Measurements from ENCODE around the gene ZDHHC13.

DNA sequence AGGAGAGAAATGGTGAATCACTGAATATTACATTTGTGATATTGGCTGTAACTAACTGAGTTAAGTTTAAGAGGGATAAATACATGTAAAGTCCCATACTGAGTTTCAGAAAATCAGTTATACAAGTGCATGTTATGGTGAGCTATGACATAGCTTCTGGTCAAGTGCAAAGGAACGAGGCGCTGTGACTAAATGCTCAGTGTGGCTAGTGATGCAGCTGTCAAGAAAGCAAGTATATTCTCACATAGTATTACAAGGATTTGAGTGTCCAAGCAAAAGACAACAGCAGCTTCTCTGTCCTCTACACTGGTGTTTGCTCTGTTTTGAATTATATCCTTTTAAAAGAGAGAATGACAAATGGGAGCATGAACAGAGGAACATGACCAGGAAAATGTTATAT lies 44.7 kb downstream of the ZDHHC13 start:
- TF ChIP-seq EP300 (conservative IDR thresholded peaks at IDR 0.05; ENCODE audit: poor library complexity, severe bottlenecking) = no peak
- no peak for TF ChIP-seq RAD21 (conservative IDR thresholded peaks at IDR 0.05)
- TF ChIP-seq, protein P1, sequence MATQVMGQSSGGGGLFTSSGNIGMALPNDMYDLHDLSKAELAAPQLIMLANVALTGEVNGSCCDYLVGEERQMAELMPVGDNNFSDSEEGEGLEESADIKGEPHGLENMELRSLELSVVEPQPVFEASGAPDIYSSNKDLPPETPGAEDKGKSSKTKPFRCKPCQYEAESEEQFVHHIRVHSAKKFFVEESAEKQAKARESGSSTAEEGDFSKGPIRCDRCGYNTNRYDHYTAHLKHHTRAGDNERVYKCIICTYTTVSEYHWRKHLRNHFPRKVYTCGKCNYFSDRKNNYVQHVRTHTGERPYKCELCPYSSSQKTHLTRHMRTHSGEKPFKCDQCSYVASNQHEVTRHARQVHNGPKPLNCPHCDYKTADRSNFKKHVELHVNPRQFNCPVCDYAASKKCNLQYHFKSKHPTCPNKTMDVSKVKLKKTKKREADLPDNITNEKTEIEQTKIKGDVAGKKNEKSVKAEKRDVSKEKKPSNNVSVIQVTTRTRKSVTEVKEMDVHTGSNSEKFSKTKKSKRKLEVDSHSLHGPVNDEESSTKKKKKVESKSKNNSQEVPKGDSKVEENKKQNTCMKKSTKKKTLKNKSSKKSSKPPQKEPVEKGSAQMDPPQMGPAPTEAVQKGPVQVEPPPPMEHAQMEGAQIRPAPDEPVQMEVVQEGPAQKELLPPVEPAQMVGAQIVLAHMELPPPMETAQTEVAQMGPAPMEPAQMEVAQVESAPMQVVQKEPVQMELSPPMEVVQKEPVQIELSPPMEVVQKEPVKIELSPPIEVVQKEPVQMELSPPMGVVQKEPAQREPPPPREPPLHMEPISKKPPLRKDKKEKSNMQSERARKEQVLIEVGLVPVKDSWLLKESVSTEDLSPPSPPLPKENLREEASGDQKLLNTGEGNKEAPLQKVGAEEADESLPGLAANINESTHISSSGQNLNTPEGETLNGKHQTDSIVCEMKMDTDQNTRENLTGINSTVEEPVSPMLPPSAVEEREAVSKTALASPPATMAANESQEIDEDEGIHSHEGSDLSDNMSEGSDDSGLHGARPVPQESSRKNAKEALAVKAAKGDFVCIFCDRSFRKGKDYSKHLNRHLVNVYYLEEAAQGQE (IDR thresholded peaks at IDR 0.05; ENCODE audit: borderline replicate concordance) = no peak
- no peak for TF ChIP-seq CTCF (IDR thresholded peaks at IDR 0.05; ENCODE audit: poor library complexity, severe bottlenecking)
- TF ChIP-seq TAF1 (IDR thresholded peaks at IDR 0.05; ENCODE audit: low read depth) = no peak
- TF ChIP-seq POLR2AphosphoS5 (IDR thresholded peaks at IDR 0.05) = no peak
- no peak for TF ChIP-seq SMC3 (conservative IDR thresholded peaks at IDR 0.05; ENCODE audit: poor library complexity)
- TF ChIP-seq EZH2 (IDR thresholded peaks at IDR 0.05; ENCODE audit: borderline replicate concordance, insufficient read depth, low read length, poor library complexity, severe bottlenecking) = no peak
- TF ChIP-seq MXI1 (conservative IDR thresholded peaks at IDR 0.05; ENCODE audit: poor library complexity, severe bottlenecking) = no peak

Measured in neural cell (in vitro differentiated cells).